HFFc6 (cell line): ENCODE data around the gene FLNB. TPM values are rescaled to one million over a fixed set of nuclear protein-coding genes. Genes with fewer than 3 reads are reported as not detected.

ENCODE experiments used
- DNase-seq: peaks from one replicate; pipeline ENCODE4 v3.0.0-alpha.2; 2018
- H3K27ac Mint-ChIP-seq: 2 replicates; pipeline ENCODE4 v1.8.0; 2020; ENCODE audit warnings: mild to moderate bottlenecking, mixed read lengths
- H3K27me3 Mint-ChIP-seq: 2 replicates; pipeline ENCODE4 v1.8.0; 2021; ENCODE audit warnings: mild to moderate bottlenecking, moderate library complexity, mixed read lengths; ENCODE audit not compliant: insufficient read depth
- H3K36me3 Mint-ChIP-seq: 2 replicates; pipeline ENCODE4 v1.8.0; 2021; ENCODE audit warnings: low read depth, mixed read lengths
- H3K4me1 Mint-ChIP-seq: 2 replicates; pipeline ENCODE4 v1.8.0; 2020; ENCODE audit warnings: low read depth, mixed read lengths
- H3K4me3 Mint-ChIP-seq: 2 replicates; pipeline ENCODE4 v1.8.0; 2020; ENCODE audit warnings: mild to moderate bottlenecking, moderate library complexity, mixed read lengths
- H3K9me3 Mint-ChIP-seq: 2 replicates; pipeline ENCODE4 v1.8.0; 2020; ENCODE audit warnings: mild to moderate bottlenecking, mixed read lengths
- total RNA-seq, 6 experiments: library from RNA; stranded (reverse); fragmentation: NEBNext Ultra II Directional; extraction: Animal tissue kit (Norgen Biotek cat#: 25700); gene quantifications; 2 replicates in 1 of 6; 3 replicates in 5 of 6; pipeline ENCODE4 v1.2.3, GENCODE V29; 2021
- TF ChIP-seq, protein P1 (sequence below): fragments of 200-600 bp; sonication (generic); IDR thresholded peaks from 2 replicates; pipeline ENCODE4 v1.5.0; 2021; ENCODE audit warnings: antibody characterized with exemption, mild to moderate bottlenecking

The FLNB gene
- total RNA-seq, 6 experiments from 2014 or later = 93.8 to 117 (median 98.7) TPM

DNA sequence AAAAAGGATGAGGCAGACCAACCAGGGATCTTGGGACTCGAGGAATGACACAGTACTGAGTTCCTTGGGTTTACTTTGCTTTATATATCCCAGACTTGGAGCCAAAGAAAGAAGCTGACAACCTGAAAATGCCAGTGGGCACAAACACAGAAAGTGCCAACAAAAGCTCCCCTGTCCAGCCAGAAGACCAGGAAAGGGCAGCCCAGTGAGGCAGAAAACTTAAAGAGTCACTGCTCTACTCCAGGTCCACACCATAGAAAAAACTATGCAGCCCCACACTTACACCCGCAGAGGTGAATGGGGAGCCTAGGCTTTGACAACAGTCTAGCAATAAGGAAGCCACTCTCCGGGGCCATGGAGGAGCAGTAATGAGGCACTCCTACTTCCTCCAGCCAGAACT, 80.3 kb downstream of the FLNB start:
- Mint-ChIP-seq H3K4me1 (peaks cover 29% of the 10 kb centered on the region), H3K9me3 (no peaks in the 10 kb centered on the region), H3K27ac (peak overlapping the region; percentile 22), H3K27me3 (no peaks in the 10 kb centered on the region), H3K36me3 (peaks cover 20% of the 10 kb centered on the region), H3K4me3 (no peak overlapping the region)
- no peak for DNase-seq
- TF ChIP-seq, protein P1, sequence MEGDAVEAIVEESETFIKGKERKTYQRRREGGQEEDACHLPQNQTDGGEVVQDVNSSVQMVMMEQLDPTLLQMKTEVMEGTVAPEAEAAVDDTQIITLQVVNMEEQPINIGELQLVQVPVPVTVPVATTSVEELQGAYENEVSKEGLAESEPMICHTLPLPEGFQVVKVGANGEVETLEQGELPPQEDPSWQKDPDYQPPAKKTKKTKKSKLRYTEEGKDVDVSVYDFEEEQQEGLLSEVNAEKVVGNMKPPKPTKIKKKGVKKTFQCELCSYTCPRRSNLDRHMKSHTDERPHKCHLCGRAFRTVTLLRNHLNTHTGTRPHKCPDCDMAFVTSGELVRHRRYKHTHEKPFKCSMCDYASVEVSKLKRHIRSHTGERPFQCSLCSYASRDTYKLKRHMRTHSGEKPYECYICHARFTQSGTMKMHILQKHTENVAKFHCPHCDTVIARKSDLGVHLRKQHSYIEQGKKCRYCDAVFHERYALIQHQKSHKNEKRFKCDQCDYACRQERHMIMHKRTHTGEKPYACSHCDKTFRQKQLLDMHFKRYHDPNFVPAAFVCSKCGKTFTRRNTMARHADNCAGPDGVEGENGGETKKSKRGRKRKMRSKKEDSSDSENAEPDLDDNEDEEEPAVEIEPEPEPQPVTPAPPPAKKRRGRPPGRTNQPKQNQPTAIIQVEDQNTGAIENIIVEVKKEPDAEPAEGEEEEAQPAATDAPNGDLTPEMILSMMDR = no peak

DNA sequence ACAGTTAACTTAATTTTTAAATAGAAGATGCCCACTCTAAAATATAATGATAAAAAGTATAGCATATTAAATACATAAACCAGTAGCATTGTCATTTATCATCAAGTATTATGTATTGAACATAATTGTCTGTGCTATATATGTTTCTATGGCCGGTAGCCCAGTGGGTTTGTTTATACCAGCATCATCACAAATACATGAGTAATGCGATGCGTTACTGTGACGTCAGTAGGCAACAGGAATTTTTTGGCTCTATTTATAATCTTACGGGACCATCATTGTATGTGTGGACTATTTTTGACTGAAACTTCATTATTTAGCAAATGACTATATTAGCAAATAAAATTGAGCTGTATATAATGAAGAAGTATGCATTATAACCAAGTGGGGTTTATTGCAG, 82.1 kb downstream of the FLNB start:
- H3K27me3 Mint-ChIP-seq = no peaks in the 10 kb centered on the region
- peak; percentile 26 for DNase-seq

DNA sequence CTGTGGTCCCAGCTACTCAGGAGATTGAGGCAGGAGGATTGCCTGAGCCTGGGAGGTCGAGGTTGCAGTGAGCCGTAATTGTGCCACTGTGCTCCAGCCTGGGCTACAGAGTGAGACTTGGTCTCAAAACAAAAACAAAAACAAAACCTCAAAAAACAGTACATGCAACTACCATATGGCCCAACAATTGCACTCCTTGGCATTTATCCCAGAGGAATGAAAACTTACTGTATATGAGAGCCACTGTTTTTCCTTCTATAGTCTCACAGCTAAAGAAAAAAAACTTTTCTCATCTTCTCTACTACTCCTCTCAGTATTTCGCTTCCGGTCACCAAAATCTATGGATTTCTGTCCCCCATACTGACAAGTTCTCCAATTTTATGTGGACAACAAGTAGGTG, 84.3 kb downstream of the FLNB start:
- Mint-ChIP-seq H3K4me1 (peaks cover 32% of the 10 kb centered on the region), H3K27me3 (no peaks in the 10 kb centered on the region), H3K36me3 (peaks cover 24% of the 10 kb centered on the region), H3K4me3 (no peak overlapping the region), H3K27ac (peak overlapping the region; percentile 60; the same call in 1 of the 2 replicates), H3K9me3 (no peaks in the 10 kb centered on the region)
- no peak for DNase-seq
- TF ChIP-seq, protein P1 = no peak

More for the DNA sequence above, 82.1 kb downstream of the FLNB start:
- H3K36me3 Mint-ChIP-seq = peaks cover 17% of the 10 kb centered on the region
- H3K4me3 Mint-ChIP-seq = no peak overlapping the region
- no peaks in the 10 kb centered on the region for H3K9me3 Mint-ChIP-seq
- H3K27ac Mint-ChIP-seq = no peak overlapping the region
- H3K4me1 Mint-ChIP-seq = peaks cover 26% of the 10 kb centered on the region
- TF ChIP-seq, protein P1 = no peak

DNA sequence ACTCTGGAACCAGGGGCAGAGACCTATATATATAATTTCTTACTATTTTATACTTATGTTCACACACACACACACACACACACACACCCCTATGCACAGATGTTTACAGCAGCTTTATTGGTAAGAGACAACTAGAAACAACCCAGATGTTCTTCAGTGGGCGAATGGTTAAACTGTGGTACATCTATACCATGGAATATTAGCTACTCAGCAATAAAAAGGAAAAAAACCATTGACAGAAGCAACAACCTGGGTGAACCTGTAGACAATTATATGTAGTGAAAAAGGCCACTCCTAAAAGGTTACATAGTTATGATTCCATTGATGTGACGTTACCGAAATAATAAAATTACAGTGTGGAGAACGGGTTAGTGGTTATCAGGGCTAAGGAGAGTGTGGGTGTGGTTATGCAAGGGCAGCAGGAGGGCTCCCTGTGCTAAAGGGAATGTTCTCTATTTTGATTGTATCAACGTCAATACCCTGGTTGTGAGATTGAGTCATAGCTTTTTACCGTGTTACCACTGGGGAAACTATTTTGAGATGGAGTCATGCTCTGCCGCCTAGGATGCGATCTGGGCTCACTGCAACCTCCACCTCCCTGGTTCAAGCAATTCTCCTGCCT, 85.5 kb downstream of the FLNB start:
- Mint-ChIP-seq H3K36me3 (peaks cover 32% of the 10 kb centered on the region), H3K9me3 (no peaks in the 10 kb centered on the region), H3K27me3 (no peaks in the 10 kb centered on the region), H3K27ac (peak overlapping the region; percentile 60), H3K4me1 (peaks cover 37% of the 10 kb centered on the region), H3K4me3 (no peak overlapping the region)
- DNase-seq = peak; percentile 83
- TF ChIP-seq, protein P1 = peak; percentile 21; the same call in 1 of the 2 replicates

DNA sequence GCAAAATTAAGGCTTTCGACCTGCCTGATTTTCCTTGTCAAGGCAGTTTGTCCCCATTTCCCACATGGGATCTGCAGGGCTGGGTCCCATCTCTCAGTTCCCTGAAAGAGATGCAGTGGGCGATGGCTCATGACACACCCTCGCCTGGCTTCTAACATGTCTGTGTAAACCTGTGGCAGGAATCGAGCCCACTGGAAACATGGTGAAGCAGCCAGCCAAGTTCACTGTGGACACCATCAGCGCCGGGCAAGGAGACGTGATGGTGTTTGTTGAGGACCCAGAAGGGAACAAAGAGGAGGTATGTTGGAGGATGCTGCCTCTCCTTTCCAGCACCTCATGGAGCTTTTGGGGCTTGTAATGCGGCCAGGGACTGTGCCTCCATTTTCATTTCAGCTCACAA, 86.4 kb downstream of the FLNB start:
- Mint-ChIP-seq H3K27me3 (no peaks in the 10 kb centered on the region), H3K4me3 (no peak overlapping the region), H3K36me3 (peaks cover 33% of the 10 kb centered on the region), H3K9me3 (no peaks in the 10 kb centered on the region), H3K4me1 (peaks cover 38% of the 10 kb centered on the region), H3K27ac (peak overlapping the region; percentile 67)
- no peak for DNase-seq
- TF ChIP-seq, protein P1 = no peak
